Neuron (in vitro differentiated cells): ENCODE results near the gene ADCK1.

Experiments used
- H2AFZ ChIP-seq: one replicate; pipeline ENCODE4 v1.6.1; 2013; ENCODE audit warnings: low read depth, mild to moderate bottlenecking, inconsistent platforms, low read length, moderate library complexity
- H3K27me3 ChIP-seq: one replicate; pipeline ENCODE4 v1.6.1; 2013; ENCODE audit warnings: low read length; ENCODE audit not compliant: insufficient read depth
- H3K36me3 ChIP-seq: one replicate; pipeline ENCODE4 v1.6.1; 2013; ENCODE audit warnings: low read length; ENCODE audit not compliant: insufficient read depth
- H3K4me1 ChIP-seq: one replicate; pipeline ENCODE4 v1.6.1; 2013; ENCODE audit warnings: low read length; ENCODE audit not compliant: insufficient read depth
- H3K4me3 ChIP-seq: 2 replicates; pipeline ENCODE4 v1.5.1; 2013; ENCODE audit warnings: mild to moderate bottlenecking, low read length, moderate library complexity
- H3K9me3 ChIP-seq: one replicate; pipeline ENCODE4 v1.6.1; 2013; ENCODE audit warnings: low read length

Gene ADCK1

GRCh38 chr14:77961847-77962580, 162.1 kb downstream of the ADCK1 start:
- H3K9me3 ChIP-seq: no peaks in the 10 kb centered on the region
- H3K4me1 ChIP-seq: no peaks in the 10 kb centered on the region
- peaks cover 15% of the 10 kb centered on the region for H3K27me3 ChIP-seq
- H2AFZ ChIP-seq: no peak overlapping the region
- H3K4me3 ChIP-seq: no peak overlapping the region
- H3K36me3 ChIP-seq: no peaks in the 10 kb centered on the region

DNA sequence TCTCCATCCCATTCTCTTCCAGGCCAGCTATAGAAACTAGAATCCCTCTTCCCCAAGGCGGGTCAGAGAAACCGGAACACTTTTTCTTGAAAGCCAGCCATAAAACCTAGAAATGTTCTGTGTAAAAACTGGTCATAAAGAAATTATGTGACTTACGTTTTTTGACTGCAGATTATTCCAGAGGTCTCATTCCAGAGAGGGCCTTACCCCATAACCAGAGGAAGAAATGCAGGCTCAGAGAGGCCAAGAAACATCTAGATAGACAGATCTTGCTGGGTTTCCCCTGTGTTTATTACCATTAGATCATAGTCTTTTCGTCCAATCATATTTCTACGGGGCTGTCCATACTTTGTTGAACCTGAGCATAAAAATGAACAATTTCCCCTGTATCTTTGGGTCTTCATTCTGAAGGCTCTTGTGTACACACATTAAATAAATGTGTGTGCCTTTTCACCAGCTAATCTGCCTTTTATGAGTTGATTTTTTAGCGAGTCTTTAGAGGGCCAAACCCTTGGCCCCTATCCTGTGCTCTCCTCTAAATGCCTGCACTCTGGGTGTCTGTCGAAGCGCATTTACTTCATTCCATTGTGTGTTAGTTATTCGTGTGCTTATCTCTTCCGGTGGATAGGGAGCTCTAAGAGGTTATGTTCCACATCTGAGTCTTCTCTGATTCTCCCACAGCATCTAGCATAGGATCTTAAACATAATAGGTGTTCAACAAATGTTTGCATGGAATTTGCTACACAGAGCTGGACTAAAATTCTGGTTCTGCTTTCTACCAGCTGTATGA, 163.0 kb downstream of the ADCK1 start:
- no peaks in the 10 kb centered on the region for H3K4me1 ChIP-seq
- no peaks in the 10 kb centered on the region for H3K36me3 ChIP-seq
- peaks cover 24% of the 10 kb centered on the region for H3K27me3 ChIP-seq
- no peaks in the 10 kb centered on the region for H3K9me3 ChIP-seq
- no peak overlapping the region for H3K4me3 ChIP-seq
- no peak overlapping the region for H2AFZ ChIP-seq

- H3K4me1 ChIP-seq: no peaks in the 10 kb centered on the region
- no peaks in the 10 kb centered on the region for H3K36me3 ChIP-seq
- no peak overlapping the region for H3K4me3 ChIP-seq
- H2AFZ ChIP-seq: no peak overlapping the region
- H3K27me3 ChIP-seq: peaks cover 24% of the 10 kb centered on the region
- H3K9me3 ChIP-seq: no peaks in the 10 kb centered on the region
These were observed 164.7 kb downstream of the ADCK1 start for GRCh38 chr14:77964586-77964985.

DNA sequence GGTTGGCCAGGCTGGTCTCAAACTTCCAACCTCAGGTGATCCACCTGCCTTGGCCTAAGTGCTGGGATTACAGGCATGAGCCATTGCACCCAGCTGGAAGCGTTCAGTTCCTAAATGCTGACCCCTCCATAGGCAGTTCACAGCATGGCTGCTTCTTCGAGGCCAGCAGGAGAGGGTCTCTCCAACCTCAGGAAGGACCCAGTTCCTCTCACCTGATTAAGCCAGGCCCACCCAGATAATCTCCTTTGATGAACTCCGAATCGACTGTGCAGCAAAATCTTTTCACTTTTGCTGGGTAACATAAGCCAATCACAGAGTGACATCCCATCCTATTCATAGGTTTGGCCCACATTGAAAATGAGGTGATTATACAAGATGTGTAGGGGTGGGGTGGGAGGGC, 165.1 kb downstream of the ADCK1 start:
- no peak overlapping the region for H2AFZ ChIP-seq
- H3K4me1 ChIP-seq: no peaks in the 10 kb centered on the region
- no peaks in the 10 kb centered on the region for H3K9me3 ChIP-seq
- peaks cover 24% of the 10 kb centered on the region for H3K27me3 ChIP-seq
- H3K4me3 ChIP-seq: no peak overlapping the region
- H3K36me3 ChIP-seq: no peaks in the 10 kb centered on the region

GRCh38 chr14:77965919-77966435, 166.1 kb downstream of the ADCK1 start:
- Histone ChIP-seq H3K9me3 (no peaks in the 10 kb centered on the region), H3K4me3 (no peak overlapping the region), H2AFZ (peak overlapping the region; percentile 12), H3K36me3 (no peaks in the 10 kb centered on the region), H3K27me3 (peaks cover 24% of the 10 kb centered on the region), H3K4me1 (no peaks in the 10 kb centered on the region)

DNA sequence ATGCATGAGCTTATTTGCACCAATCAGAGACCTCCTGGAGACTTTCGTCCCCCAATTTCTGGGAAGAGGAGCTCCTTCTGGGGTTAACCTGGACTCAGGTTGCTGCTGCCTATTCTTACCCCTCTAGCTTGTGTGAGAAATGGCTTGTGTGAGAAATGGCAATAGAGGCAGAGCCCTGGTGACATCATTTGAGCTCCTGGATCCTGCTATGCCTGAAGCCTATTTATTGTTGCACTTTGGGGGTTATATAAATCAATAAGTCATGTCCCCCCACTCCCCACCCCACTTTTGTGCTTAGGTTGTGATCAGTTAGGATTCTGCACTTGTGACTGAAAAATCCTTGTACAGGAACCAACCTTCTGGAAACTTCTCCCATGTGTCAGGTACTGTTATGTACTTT, 167.2 kb downstream of the ADCK1 start:
- no peaks in the 10 kb centered on the region for H3K4me1 ChIP-seq
- H3K36me3 ChIP-seq: no peaks in the 10 kb centered on the region
- H3K9me3 ChIP-seq: no peaks in the 10 kb centered on the region
- no peak overlapping the region for H3K4me3 ChIP-seq
- no peak overlapping the region for H2AFZ ChIP-seq
- peaks cover 24% of the 10 kb centered on the region for H3K27me3 ChIP-seq

DNA sequence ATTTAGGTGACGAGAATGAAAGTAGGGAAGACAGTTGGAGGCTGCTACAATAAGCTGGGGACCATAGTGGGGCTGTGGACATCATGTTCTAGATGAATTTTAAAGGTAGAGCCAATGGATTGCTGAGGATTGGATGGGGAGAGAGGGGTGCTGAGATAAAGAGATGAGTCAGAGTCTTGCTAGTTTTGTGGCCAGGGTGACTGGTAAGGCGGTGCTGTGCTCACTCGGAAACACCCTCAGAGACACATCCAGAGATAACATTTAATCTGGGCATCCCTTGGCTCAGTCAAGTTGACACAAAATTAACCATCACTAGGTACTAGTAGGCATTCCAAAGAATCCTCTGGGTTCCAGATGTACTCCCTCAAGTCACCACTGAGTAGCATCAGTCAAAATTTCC, 170.7 kb downstream of the ADCK1 start:
- no peaks in the 10 kb centered on the region for H3K36me3 ChIP-seq
- no peaks in the 10 kb centered on the region for H3K9me3 ChIP-seq
- H3K4me3 ChIP-seq: no peak overlapping the region
- no peak overlapping the region for H2AFZ ChIP-seq
- H3K27me3 ChIP-seq: peaks cover 23% of the 10 kb centered on the region
- no peaks in the 10 kb centered on the region for H3K4me1 ChIP-seq

- no peak overlapping the region for H2AFZ ChIP-seq
- H3K9me3 ChIP-seq: no peaks in the 10 kb centered on the region
- H3K4me1 ChIP-seq: no peaks in the 10 kb centered on the region
- no peaks in the 10 kb centered on the region for H3K36me3 ChIP-seq
- H3K27me3 ChIP-seq: peaks cover 3% of the 10 kb centered on the region
- no peak overlapping the region for H3K4me3 ChIP-seq
These were observed 173.3 kb downstream of the ADCK1 start for GRCh38 chr14:77973246-77973645.

DNA sequence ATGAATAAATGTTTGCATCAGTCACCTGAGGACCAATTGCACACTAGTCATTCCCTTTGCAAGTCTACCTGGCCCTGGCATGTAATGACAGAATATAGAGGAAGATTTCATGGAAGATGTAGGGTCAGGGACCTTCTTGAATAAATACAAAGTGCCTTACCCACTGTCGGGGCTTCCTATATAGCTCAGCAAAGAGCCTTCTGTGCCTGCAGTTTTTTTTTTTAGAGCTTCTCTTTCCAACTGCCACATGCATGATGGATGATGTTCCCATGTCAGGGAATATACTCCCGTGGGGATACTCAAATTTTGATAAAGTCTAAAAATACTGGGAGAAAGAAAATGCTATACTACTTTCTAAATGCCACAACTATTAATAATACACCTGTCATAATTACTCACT, 176.7 kb downstream of the ADCK1 start:
- no peaks in the 10 kb centered on the region for H3K36me3 ChIP-seq
- no peaks in the 10 kb centered on the region for H3K9me3 ChIP-seq
- H3K4me3 ChIP-seq: no peak overlapping the region
- H3K4me1 ChIP-seq: peaks cover 2% of the 10 kb centered on the region
- H2AFZ ChIP-seq: no peak overlapping the region
- peaks cover 18% of the 10 kb centered on the region for H3K27me3 ChIP-seq

- no peak overlapping the region for H2AFZ ChIP-seq
- H3K9me3 ChIP-seq: no peaks in the 10 kb centered on the region
- H3K4me1 ChIP-seq: peaks cover 2% of the 10 kb centered on the region
- H3K27me3 ChIP-seq: peaks cover 24% of the 10 kb centered on the region
- H3K4me3 ChIP-seq: no peak overlapping the region
- H3K36me3 ChIP-seq: no peaks in the 10 kb centered on the region
These were observed 179.3 kb downstream of the ADCK1 start for GRCh38 chr14:77979171-77979570.

GRCh38 chr14:77979666-77980351, 179.9 kb downstream of the ADCK1 start:
- Histone ChIP-seq H2AFZ (no peak overlapping the region), H3K36me3 (no peaks in the 10 kb centered on the region), H3K4me1 (peaks cover 2% of the 10 kb centered on the region), H3K9me3 (no peaks in the 10 kb centered on the region), H3K4me3 (no peak overlapping the region), H3K27me3 (peaks cover 24% of the 10 kb centered on the region)

DNA sequence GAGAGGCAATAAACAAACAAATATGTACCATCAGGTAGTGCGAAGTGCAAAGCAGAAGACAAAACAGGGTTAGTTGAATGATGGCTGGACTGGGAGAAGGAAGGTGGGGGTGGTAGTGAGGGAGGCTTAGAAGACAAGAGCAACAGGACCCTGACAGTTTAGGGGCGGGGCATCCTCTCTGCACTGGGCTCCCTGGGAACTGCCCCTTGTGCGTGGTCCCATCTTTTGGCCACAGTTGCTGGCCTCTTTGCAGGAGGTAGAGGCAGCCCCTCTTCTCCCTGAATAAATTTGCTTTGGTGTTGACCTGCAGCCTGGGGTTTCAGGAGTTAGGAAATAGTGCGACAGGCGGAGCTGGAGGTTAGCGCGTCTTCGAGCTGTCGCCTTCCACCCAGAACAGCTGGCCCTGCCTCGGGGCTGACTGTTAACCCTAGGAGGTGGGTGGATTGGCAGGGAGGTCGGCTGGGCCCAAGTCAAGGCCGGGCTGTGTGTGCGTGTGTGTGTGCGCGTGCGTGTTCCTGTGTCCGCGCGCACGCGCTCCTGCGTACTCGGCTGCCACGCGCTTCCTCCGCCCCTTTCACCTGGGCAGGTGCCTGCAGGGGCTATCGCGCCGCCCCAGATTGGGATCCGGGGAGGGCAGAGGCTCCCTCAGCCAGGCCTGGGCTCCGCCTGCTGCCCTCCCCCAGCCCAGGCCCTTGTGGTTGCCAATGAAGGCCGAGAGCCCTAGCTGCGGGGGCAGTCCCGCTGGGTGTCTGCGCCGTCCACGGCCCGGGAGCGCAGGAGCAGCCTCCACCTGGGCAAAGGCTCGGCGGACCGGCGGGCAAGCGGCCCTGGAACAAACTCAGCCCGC, 180.8 kb downstream of the ADCK1 start:
- Histone ChIP-seq H3K36me3 (no peaks in the 10 kb centered on the region), H3K4me1 (peaks cover 5% of the 10 kb centered on the region), H3K9me3 (no peaks in the 10 kb centered on the region), H3K4me3 (peak overlapping the region; percentile 9), H2AFZ (no peak overlapping the region), H3K27me3 (peaks cover 24% of the 10 kb centered on the region)
